ENCODE data around the gene TIAM2. TPM values are rescaled to one million over a fixed set of nuclear protein-coding genes. Genes with fewer than 3 reads are reported as not detected.
"Not testable (repeated sequence)": the region's sequence is repeated elsewhere in the genome, so short reads cannot be mapped to it uniquely, and the experiment has no call there.

TIAM2 gene
- polyA plus RNA-seq, 4 donors, result 7.8 to 34.4 (median 17.3) TPM

DNA sequence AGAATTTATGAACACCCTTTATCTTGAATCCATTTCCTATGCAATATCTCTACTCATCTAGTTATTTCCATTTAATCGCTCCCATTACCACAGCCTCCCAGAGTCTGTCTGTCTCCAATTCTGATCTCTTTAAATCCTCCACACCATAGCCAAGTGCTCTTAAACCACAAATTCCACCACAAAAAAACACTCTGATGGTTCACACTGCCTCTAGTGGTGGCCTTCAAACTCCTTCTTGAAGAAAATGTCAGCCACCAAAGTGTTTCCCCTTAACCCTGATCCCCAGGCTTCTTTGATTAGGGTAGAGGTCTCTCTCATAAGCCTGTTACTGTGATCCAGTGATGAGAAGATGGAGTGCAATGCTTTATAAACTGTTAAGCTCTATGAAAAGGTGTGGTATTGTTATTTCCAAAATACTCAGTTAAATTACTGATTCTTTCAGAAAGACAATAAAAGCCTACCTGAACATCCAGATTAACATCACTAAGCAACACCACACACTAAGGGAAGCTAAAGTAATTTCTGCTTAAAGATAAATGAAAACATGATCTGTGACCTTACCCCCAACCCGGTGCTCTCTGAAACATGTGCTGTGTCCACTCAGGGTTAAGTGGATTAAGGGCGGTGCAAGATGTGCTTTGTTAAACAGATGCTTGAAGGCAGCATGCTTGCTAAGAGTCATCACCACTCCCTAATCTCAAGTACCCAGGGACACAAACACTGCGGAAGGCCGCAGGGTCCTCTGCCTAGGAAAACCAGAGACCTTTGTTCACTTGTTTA lies 273.2 kb downstream of the TIAM2 start:
- H3K27me3 ChIP-seq (ENCODE audit: control insufficient read depth in 3 of 3, insufficient read depth in 3 of 3, low read length in 3 of 3); H3K4me1 ChIP-seq (ENCODE audit: control insufficient read depth in 3 of 3, insufficient read depth in 2 of 3, low read depth in 1 of 3, low read length in 2 of 3); FAIRE-seq; H3K27ac ChIP-seq (ENCODE audit: low read depth in 1 of 3, low read length in 2 of 3); H3K4me3 ChIP-seq (ENCODE audit: low read depth in 1 of 3, low read length in 3 of 3); H3K9me3 ChIP-seq (ENCODE audit: control insufficient read depth in 2 of 2, insufficient read depth in 1 of 2, low read depth in 1 of 2, low read length in 1 of 2): not testable (repeated sequence)
- WGBS, 3 donors, result 72 to 88% (median 86%) methylated on average over 3 of the region's 5 CpGs
- DNase-seq, result peak in 1 of 2 donors; percentile 15
- H3K36me3 ChIP-seq (ENCODE audit: control insufficient read depth in 3 of 3, insufficient read depth in 2 of 3, low read depth in 1 of 3, low read length in 3 of 3), result peaks cover 0 to 15% (median 0%) of the 10 kb centered on the region in 3 donors

DNA sequence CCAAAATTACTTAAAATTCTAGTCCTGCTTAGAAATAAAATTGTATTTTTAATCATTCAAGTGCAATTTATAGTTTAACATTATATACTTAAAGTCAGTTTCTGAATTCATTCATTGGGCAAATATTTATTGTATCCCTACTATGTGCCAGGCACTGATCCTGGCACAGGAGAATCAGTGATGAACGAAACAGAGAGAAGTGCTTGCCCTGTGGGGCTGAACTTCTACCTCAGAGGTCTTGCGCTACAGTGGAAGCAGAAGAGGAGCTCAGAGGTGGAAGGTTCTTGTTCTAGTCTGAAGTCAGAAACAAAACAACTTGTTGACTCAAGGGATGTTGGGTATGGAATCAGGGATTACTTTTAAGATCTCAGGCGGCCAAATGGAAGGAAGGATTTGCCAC lies 274.6 kb downstream of the TIAM2 start:
- H3K9me3 ChIP-seq (ENCODE audit: control insufficient read depth in 2 of 2, insufficient read depth in 1 of 2, low read depth in 1 of 2, low read length in 1 of 2), result no peaks in the 10 kb centered on the region
- FAIRE-seq (no peak), DNase-seq (no peak)
- WGBS, 3 donors, result 68 to 82% (median 77%) methylated on average over 3 of the region's 3 CpGs
- H3K36me3 ChIP-seq (ENCODE audit: control insufficient read depth in 3 of 3, insufficient read depth in 2 of 3, low read depth in 1 of 3, low read length in 3 of 3), result peaks cover 0 to 12% (median 0%) of the 10 kb centered on the region in 3 donors
- H3K4me1 ChIP-seq (ENCODE audit: control insufficient read depth in 3 of 3, insufficient read depth in 2 of 3, low read depth in 1 of 3, low read length in 2 of 3), result no peaks in the 10 kb centered on the region
- no peaks in the 10 kb centered on the region for H3K27me3 ChIP-seq (ENCODE audit: control insufficient read depth in 3 of 3, insufficient read depth in 3 of 3, low read length in 3 of 3)
- H3K4me3 ChIP-seq (ENCODE audit: low read depth in 1 of 3, low read length in 3 of 3), result no peak overlapping the region
- no peak overlapping the region for H3K27ac ChIP-seq (ENCODE audit: low read depth in 1 of 3, low read length in 2 of 3)

DNA sequence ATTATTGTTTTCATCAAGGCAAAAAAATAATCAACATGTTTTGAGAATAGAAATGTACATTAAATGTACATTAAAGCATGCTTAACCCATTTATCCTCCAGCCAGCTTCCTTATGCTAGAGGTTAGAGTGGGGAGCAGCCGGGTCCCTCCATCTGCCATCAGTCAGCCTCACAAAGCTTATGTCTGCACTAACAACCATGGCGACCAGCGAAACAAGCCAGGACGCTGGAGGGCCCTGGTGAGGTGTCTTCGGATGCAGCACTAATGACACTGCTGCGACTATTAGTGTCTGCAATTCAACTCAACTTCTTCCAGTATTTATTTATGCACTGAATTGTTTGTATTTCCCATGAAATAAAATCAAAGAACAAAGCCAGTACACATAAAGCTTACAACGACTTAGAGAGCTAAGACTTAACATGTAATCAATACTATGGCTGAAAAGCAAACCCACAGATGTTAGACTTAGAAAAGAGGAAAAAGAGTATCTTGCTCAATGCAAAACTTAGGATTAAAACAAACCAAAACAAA lies 275.5 kb downstream of the TIAM2 start:
- FAIRE-seq, result no peak
- peaks cover 0 to 10% (median 3%) of the 10 kb centered on the region in 3 donors for H3K36me3 ChIP-seq (ENCODE audit: control insufficient read depth in 3 of 3, insufficient read depth in 2 of 3, low read depth in 1 of 3, low read length in 3 of 3)
- 85 to 90% (median 90%) methylated on average over 7 of the region's 7 CpGs for WGBS, 3 donors
- no peak overlapping the region for H3K27ac ChIP-seq (ENCODE audit: low read depth in 1 of 3, low read length in 2 of 3)
- no peak for DNase-seq
- H3K9me3 ChIP-seq (ENCODE audit: control insufficient read depth in 2 of 2, insufficient read depth in 1 of 2, low read depth in 1 of 2, low read length in 1 of 2), result no peaks in the 10 kb centered on the region
- no peaks in the 10 kb centered on the region for H3K4me1 ChIP-seq (ENCODE audit: control insufficient read depth in 3 of 3, insufficient read depth in 2 of 3, low read depth in 1 of 3, low read length in 2 of 3)
- H3K27me3 ChIP-seq (ENCODE audit: control insufficient read depth in 3 of 3, insufficient read depth in 3 of 3, low read length in 3 of 3), result no peaks in the 10 kb centered on the region
- no peak overlapping the region for H3K4me3 ChIP-seq (ENCODE audit: low read depth in 1 of 3, low read length in 3 of 3)

DNA sequence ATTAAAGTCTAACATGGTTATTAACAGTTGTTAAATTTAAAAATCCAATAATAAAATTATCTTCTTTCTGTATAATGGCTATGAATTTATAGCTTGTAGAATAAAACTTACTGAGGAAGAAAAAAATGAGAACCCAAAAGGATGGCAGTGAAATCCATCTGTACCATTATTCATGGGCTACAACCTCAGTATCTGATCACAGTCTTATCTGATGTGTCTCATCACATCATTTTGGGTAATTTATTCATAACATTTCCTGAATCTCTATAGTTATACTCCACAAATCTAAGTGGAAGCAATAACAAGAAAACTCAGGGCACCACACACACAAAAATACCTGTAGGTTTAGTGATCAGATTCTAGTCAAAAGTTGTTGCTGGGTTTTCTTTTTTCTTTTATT lies 276.0 kb downstream of the TIAM2 start:
- H3K36me3 ChIP-seq (ENCODE audit: control insufficient read depth in 3 of 3, insufficient read depth in 2 of 3, low read depth in 1 of 3, low read length in 3 of 3), result peaks cover 0 to 12% (median 3%) of the 10 kb centered on the region in 3 donors
- no peaks in the 10 kb centered on the region for H3K4me1 ChIP-seq (ENCODE audit: control insufficient read depth in 3 of 3, insufficient read depth in 2 of 3, low read depth in 1 of 3, low read length in 2 of 3)
- no peaks in the 10 kb centered on the region for H3K27me3 ChIP-seq (ENCODE audit: control insufficient read depth in 3 of 3, insufficient read depth in 3 of 3, low read length in 3 of 3)
- DNase-seq, result no peak
- H3K27ac ChIP-seq (ENCODE audit: low read depth in 1 of 3, low read length in 2 of 3), result no peak overlapping the region
- no peaks in the 10 kb centered on the region for H3K9me3 ChIP-seq (ENCODE audit: control insufficient read depth in 2 of 2, insufficient read depth in 1 of 2, low read depth in 1 of 2, low read length in 1 of 2)
- FAIRE-seq, result no peak
- H3K4me3 ChIP-seq (ENCODE audit: low read depth in 1 of 3, low read length in 3 of 3), result no peak overlapping the region

DNA sequence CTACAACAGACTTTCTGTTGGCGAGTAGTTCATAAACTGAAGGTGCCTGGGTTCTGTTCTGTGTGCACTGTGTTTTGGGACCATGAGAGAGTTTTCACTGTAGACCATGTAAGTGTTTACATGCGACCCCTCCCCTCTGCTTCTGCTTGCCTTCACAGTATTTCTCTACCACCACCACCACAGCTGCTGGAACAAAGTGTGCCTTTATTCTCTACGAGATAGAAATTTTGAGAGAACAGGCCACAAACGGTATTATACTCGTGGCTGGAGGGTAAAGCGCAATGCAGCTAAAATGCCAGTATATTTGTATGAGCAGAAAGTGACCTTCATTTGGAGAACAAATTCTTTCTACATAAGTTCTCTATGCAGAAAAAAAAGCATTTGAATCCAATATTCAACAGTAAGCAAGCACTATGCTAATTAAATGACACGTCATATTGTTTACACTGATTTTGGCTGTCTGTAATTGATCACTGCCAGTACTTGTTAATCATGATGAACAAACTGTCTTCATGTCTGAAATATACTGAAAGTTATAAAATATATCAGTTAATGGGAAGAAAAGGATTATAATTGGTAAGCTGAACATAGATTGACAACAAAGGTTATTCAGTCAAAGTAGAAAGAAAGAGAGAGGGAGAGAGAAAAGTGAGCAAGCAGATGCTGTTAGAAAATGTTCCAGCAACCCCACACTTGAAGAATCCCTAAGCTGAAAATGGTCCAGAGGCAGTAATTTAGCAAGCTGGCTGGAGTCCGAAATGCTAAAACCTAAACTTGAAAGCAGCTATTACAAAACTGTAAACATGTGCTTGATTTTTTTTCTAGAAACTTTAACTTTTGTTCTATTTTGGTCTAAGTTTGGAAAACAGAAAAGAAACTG lies 277.5 kb downstream of the TIAM2 start:
- WGBS, 3 donors, result 73 to 93% (median 90%) methylated on average over 8 of the region's 8 CpGs
- no peaks in the 10 kb centered on the region for H3K27me3 ChIP-seq (ENCODE audit: control insufficient read depth in 3 of 3, insufficient read depth in 3 of 3, low read length in 3 of 3)
- no peaks in the 10 kb centered on the region for H3K4me1 ChIP-seq (ENCODE audit: control insufficient read depth in 3 of 3, insufficient read depth in 2 of 3, low read depth in 1 of 3, low read length in 2 of 3)
- peaks cover 0 to 7% (median 3%) of the 10 kb centered on the region in 3 donors for H3K36me3 ChIP-seq (ENCODE audit: control insufficient read depth in 3 of 3, insufficient read depth in 2 of 3, low read depth in 1 of 3, low read length in 3 of 3)
- no peaks in the 10 kb centered on the region for H3K9me3 ChIP-seq (ENCODE audit: control insufficient read depth in 2 of 2, insufficient read depth in 1 of 2, low read depth in 1 of 2, low read length in 1 of 2)
- FAIRE-seq (no peak), DNase-seq (no peak)
- no peak overlapping the region for H3K4me3 ChIP-seq (ENCODE audit: low read depth in 1 of 3, low read length in 3 of 3)
- H3K27ac ChIP-seq (ENCODE audit: low read depth in 1 of 3, low read length in 2 of 3), result peak overlapping the region in 1 of 3 donors; percentile 61

DNA sequence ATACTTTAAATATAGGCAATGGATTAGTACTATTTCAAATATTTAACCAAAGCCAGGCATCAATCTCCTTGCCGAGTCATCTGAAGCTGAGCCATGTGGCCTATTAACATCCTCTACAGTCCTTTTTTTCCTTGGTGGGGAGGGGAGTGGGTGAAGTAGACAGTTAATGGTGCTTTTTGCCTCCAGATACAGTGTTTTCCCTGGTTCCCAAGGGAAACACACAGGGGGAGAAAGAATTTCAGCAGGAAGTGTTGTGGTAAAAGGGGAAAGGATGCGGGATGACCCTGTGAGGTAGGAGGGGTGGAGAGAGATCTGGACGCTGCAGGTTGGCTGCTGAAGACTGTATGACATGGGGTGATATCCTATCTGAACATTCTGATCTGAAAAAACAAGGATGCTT lies 278.3 kb downstream of the TIAM2 start:
- no peaks in the 10 kb centered on the region for H3K27me3 ChIP-seq (ENCODE audit: control insufficient read depth in 3 of 3, insufficient read depth in 3 of 3, low read length in 3 of 3)
- DNase-seq, result peak in 1 of 2 donors; percentile 13
- no peaks in the 10 kb centered on the region for H3K9me3 ChIP-seq (ENCODE audit: control insufficient read depth in 2 of 2, insufficient read depth in 1 of 2, low read depth in 1 of 2, low read length in 1 of 2)
- no peak overlapping the region for H3K4me3 ChIP-seq (ENCODE audit: low read depth in 1 of 3, low read length in 3 of 3)
- no peak for FAIRE-seq
- 57 to 71% (median 59%) methylated on average over 3 of the region's 3 CpGs for whole genome bisulfite sequencing, 3 donors
- peaks cover 0 to 7% (median 3%) of the 10 kb centered on the region in 3 donors for H3K36me3 ChIP-seq (ENCODE audit: control insufficient read depth in 3 of 3, insufficient read depth in 2 of 3, low read depth in 1 of 3, low read length in 3 of 3)
- H3K4me1 ChIP-seq (ENCODE audit: control insufficient read depth in 3 of 3, insufficient read depth in 2 of 3, low read depth in 1 of 3, low read length in 2 of 3), result no peaks in the 10 kb centered on the region
- no peak overlapping the region for H3K27ac ChIP-seq (ENCODE audit: low read depth in 1 of 3, low read length in 2 of 3)

DNA sequence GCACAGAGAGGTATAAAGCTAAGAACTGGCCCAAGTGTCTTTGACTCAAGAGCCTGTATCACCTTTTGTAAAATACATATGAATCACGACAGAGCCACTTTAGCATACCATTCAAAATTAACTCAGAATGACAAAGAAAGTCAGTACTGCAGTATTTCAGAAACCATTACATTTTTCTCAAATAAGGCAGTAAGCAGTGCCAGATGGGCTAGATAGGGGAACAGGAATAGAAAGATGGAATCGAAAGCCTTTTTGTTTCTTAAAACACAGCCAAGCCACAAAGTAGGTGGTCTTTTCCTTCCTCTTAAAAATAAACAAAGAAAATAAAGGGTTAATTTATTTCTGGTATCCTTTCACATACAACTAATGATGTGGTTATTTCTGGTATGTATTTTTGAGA lies 279.0 kb downstream of the TIAM2 start:
- no peak overlapping the region for H3K27ac ChIP-seq (ENCODE audit: low read depth in 1 of 3, low read length in 2 of 3)
- H3K9me3 ChIP-seq (ENCODE audit: control insufficient read depth in 2 of 2, insufficient read depth in 1 of 2, low read depth in 1 of 2, low read length in 1 of 2), result no peaks in the 10 kb centered on the region
- no peaks in the 10 kb centered on the region for H3K4me1 ChIP-seq (ENCODE audit: control insufficient read depth in 3 of 3, insufficient read depth in 2 of 3, low read depth in 1 of 3, low read length in 2 of 3)
- no peaks in the 10 kb centered on the region for H3K27me3 ChIP-seq (ENCODE audit: control insufficient read depth in 3 of 3, insufficient read depth in 3 of 3, low read length in 3 of 3)
- no peak for FAIRE-seq
- peaks cover 0 to 11% (median 3%) of the 10 kb centered on the region in 3 donors for H3K36me3 ChIP-seq (ENCODE audit: control insufficient read depth in 3 of 3, insufficient read depth in 2 of 3, low read depth in 1 of 3, low read length in 3 of 3)
- H3K4me3 ChIP-seq (ENCODE audit: low read depth in 1 of 3, low read length in 3 of 3), result no peak overlapping the region
- no peak for DNase-seq
- WGBS, 3 donors, result 52 to 63% (median 53%) methylated on average over 2 of the region's 2 CpGs

DNA sequence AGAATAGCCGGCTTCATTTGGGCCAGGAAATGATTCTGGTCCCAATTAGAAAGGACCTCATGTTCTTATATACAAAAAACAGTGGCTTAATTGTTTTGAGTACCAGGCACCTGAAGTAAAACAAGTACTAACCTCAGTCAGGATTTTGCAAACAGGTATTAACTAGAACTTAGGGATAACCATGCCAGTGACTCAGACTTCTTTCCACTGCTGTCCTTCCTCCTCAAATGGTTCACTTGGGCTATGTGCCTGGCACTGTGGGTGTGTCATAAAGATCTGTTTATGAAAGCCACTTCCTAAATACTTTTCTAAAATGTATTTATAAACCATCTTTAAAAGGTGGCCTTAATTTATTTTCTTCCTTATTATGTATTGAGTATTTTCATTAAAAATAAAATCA lies 279.4 kb downstream of the TIAM2 start:
- H3K27me3 ChIP-seq (ENCODE audit: control insufficient read depth in 3 of 3, insufficient read depth in 3 of 3, low read length in 3 of 3), result no peaks in the 10 kb centered on the region
- DNase-seq (no peak), FAIRE-seq (no peak)
- 72 to 92% (median 88%) methylated on average over 1 of the region's 1 CpG for WGBS, 3 donors
- no peaks in the 10 kb centered on the region for H3K4me1 ChIP-seq (ENCODE audit: control insufficient read depth in 3 of 3, insufficient read depth in 2 of 3, low read depth in 1 of 3, low read length in 2 of 3)
- H3K27ac ChIP-seq (ENCODE audit: low read depth in 1 of 3, low read length in 2 of 3), result no peak overlapping the region
- H3K36me3 ChIP-seq (ENCODE audit: control insufficient read depth in 3 of 3, insufficient read depth in 2 of 3, low read depth in 1 of 3, low read length in 3 of 3), result peaks cover 0 to 11% (median 3%) of the 10 kb centered on the region in 3 donors
- no peaks in the 10 kb centered on the region for H3K9me3 ChIP-seq (ENCODE audit: control insufficient read depth in 2 of 2, insufficient read depth in 1 of 2, low read depth in 1 of 2, low read length in 1 of 2)
- no peak overlapping the region for H3K4me3 ChIP-seq (ENCODE audit: low read depth in 1 of 3, low read length in 3 of 3)
